Thyroid gland (tissue), 4 donors: ENCODE results near the gene NRROS. TPM values are rescaled to one million over a fixed set of nuclear protein-coding genes. Genes with fewer than 3 reads are reported as not detected.

Source experiments
- DNase-seq, 2 donors: peaks; one replicate each; pipeline ENCODE4 v3.0.0-alpha.2; 2019
- H3K27ac ChIP-seq, 3 donors: fragments of 200-600 bp; sonication (generic); 1 replicate in 2 of 3; 2 replicates in 1 of 3; pipeline ENCODE4 v1.5.1; 2016 to 2019; ENCODE audit warnings: mild to moderate bottlenecking in 1 of 3, moderate library complexity in 1 of 3
- H3K27me3 ChIP-seq: fragments of 200-600 bp; sonication (generic); one replicate; pipeline ENCODE4 v1.5.1; 2019
- H3K36me3 ChIP-seq, 2 donors: fragments of 200-600 bp; sonication (generic); one replicate each; pipeline ENCODE4 v1.5.1; 2016 to 2019
- H3K4me1 ChIP-seq, 2 donors: fragments of 200-600 bp; sonication (generic); one replicate each; pipeline ENCODE4 v1.5.1; 2017 to 2019
- H3K4me3 ChIP-seq, 3 donors: fragments of 200-600 bp; sonication (generic); replicated peaks in 1 of 3; 1 replicate in 2 of 3; 2 replicates in 1 of 3; pipeline ENCODE4 v1.5.1; 2016; ENCODE audit warnings: mild to moderate bottlenecking in 1 of 3
- H3K9me3 ChIP-seq: fragments of 200-600 bp; sonication (generic); one replicate; pipeline ENCODE4 v1.5.1; 2017
- CTCF ChIP-seq, 6 experiments: fragments of 200-600 bp in 3 of 6; fragments of 450-650 bp in 3 of 6; sonication (generic) in 3 of 6; IDR thresholded peaks; one replicate each; pipeline ENCODE4 v1.5.1; 2016 to 2019; ENCODE audit warnings: antibody characterized with exemption in 6 of 6, mild to moderate bottlenecking in 2 of 6, inconsistent platforms in 1 of 6, moderate library complexity in 1 of 6
- POLR2A ChIP-seq, 2 donors: fragments of 450-650 bp; IDR thresholded peaks; one replicate each; pipeline ENCODE4 v1.6.1; 2017; ENCODE audit warnings: antibody characterized with exemption in 2 of 2, mild to moderate bottlenecking in 2 of 2, moderate library complexity in 1 of 2
- WGBS, 2 donors: methylation state at CpG; one replicate each; pipeline ENCODE4 v1.1.5; 2017; 5-methylcytosine and 5-hydroxymethylcytosine counted together
- intact Hi-C: fragments of 100-400 bp; cut with DNase I; formaldehyde crosslinking; loops from one replicate; pipeline ENCODE4 v1.15.1; 2023
- total RNA-seq, 4 donors: library from RNA; depleted of rRNA; stranded (reverse); fragments of >200 nt; gene quantifications; one replicate each; pipeline ENCODE4 v1.2.3, GENCODE V29; 2016

NRROS gene
- total RNA-seq, 4 donors from 2014 or later = 1.2 to 3.9 (median 1.7) TPM

DNA sequence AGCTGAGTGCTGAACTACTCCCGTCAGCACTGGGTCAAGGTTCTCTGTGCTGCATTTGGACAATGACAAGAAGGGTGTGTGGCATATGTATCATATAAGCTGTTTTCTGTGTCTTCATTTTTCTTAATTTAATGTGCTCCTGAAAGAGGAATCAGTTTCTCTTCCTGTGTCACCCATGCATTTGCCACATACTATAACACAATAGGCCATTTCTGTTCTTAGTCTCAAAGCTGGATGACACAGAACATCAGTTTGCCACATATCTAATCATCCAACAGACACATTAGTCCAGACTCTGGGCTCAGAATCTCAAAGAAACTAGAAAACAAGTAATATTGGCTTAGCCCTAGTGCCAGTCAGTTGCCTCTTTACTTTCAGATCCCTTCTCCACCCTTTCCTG, 38.4 kb downstream of the NRROS start:
- no peaks in the 10 kb centered on the region for H3K9me3 ChIP-seq
- H3K27me3 ChIP-seq = no peaks in the 10 kb centered on the region
- H3K27ac ChIP-seq = no peak overlapping the region
- no peaks in the 10 kb centered on the region for H3K36me3 ChIP-seq
- no peak overlapping the region for H3K4me3 ChIP-seq
- H3K4me1 ChIP-seq = no peaks in the 10 kb centered on the region
- intact Hi-C loops = no loop called here
- DNase-seq = no peak
- 79 to 80% methylated on average over 1 of the region's 1 CpG for WGBS, 2 donors
- TF ChIP-seq POLR2A (IDR thresholded peaks at IDR 0.05) (no peak), CTCF (IDR thresholded peaks at IDR 0.05) (no peak)

DNA sequence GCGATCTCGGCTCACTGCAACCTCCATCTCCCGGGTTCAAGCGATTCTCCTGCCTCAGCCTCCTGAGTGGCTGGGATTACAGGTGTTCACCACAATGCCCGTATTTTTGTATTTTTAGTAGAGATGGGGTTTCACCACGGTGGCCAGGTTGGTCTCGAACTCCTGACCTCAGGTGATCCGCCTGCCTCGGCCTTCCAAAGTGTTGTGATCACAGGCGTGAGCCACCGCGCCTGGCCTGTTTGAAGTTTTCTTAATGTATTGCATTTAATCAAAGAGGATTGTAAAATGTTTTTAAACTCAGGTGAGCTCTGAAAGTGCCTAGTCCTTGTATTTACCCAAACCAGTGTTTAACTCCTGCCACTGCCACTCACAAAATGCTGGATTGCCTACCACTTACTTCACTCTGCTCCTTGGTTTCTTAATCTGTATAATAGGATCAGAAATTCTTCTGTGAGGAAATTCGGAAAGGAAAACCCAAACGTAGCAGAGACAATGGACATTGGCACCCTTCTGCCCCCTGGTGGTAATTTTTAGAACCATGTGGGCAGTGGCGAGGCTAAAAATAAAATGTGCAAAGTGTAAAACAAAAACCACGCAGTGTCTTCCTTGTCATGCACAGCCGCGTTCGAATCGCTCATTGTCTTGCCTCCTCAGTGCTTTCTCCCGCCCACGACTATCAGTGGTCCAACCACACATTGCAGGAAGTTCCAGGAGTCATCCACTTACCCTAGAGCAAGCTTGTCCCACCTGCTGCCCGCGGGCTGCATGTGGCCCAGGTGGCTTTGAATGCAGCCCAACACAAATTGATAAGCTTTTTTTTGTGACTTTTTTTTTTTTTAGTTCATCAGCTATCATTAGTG, 45.3 kb downstream of the NRROS start:
- H3K4me1 ChIP-seq = peaks cover 0 to 4% of the 10 kb centered on the region in 2 donors
- DNase-seq = peak; percentile 57 to 60
- H3K36me3 ChIP-seq = no peaks in the 10 kb centered on the region
- no peak overlapping the region for H3K27ac ChIP-seq
- no peaks in the 10 kb centered on the region for H3K9me3 ChIP-seq
- intact Hi-C loops = loop anchor here (2.0 kb wide), 1 partner anchor 76 kb away; no protein-coding TSS in a partner anchor
- H3K4me3 ChIP-seq = no peak overlapping the region
- no peaks in the 10 kb centered on the region for H3K27me3 ChIP-seq
- TF ChIP-seq POLR2A (IDR thresholded peaks at IDR 0.05) = no peak
- TF ChIP-seq CTCF (IDR thresholded peaks at IDR 0.05) = peak; percentile 64 to 92 (median 81)
- WGBS, 2 donors = 41 to 46% methylated on average over 24 of the region's 24 CpGs

GRCh38 chr3:196686436-196686835, 46.9 kb downstream of the NRROS start:
- Histone ChIP-seq H3K9me3 (no peaks in the 10 kb centered on the region), H3K4me3 (no peak overlapping the region), H3K4me1 (peaks cover 0 to 4% of the 10 kb centered on the region in 2 donors), H3K27me3 (no peaks in the 10 kb centered on the region), H3K36me3 (no peaks in the 10 kb centered on the region), H3K27ac (no peak overlapping the region)
- TF ChIP-seq CTCF (IDR thresholded peaks at IDR 0.05) (no peak), POLR2A (IDR thresholded peaks at IDR 0.05) (no peak)
- intact Hi-C loops = no loop called here
- DNase-seq = no peak
- WGBS, 2 donors = 78 to 80% methylated on average over 2 of the region's 2 CpGs

DNA sequence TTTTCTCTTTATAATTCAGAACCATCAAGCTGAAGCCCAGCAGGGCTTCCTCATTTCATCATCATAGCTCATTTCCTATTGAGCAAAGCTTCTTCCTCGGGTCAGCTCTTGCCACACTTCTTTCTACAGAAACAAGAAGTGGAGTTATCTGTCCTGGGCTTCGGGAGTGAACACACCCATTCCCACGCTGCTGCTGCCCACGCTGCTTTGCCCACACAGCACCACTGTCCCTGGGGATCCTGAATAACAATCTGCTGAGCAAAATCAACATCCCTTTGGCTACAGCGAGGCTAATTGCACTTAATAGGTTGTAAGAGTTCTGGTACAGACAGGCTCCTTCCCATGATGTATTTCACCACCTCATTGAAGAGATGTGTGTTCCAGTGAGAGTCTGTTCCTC, 48.9 kb downstream of the NRROS start:
- Histone ChIP-seq H3K4me1 (peaks cover 0 to 4% of the 10 kb centered on the region in 2 donors), H3K36me3 (no peaks in the 10 kb centered on the region), H3K27ac (peak overlapping the region in 1 of 3 donors; percentile 49), H3K9me3 (no peaks in the 10 kb centered on the region), H3K4me3 (no peak overlapping the region), H3K27me3 (no peaks in the 10 kb centered on the region)
- intact Hi-C loops = no loop called here
- TF ChIP-seq POLR2A (IDR thresholded peaks at IDR 0.05) (no peak), CTCF (IDR thresholded peaks at IDR 0.05) (no peak)
- 13 to 18% methylated on average over 5 of the region's 5 CpGs for WGBS, 2 donors
- peak; percentile 9 to 23 for DNase-seq

DNA sequence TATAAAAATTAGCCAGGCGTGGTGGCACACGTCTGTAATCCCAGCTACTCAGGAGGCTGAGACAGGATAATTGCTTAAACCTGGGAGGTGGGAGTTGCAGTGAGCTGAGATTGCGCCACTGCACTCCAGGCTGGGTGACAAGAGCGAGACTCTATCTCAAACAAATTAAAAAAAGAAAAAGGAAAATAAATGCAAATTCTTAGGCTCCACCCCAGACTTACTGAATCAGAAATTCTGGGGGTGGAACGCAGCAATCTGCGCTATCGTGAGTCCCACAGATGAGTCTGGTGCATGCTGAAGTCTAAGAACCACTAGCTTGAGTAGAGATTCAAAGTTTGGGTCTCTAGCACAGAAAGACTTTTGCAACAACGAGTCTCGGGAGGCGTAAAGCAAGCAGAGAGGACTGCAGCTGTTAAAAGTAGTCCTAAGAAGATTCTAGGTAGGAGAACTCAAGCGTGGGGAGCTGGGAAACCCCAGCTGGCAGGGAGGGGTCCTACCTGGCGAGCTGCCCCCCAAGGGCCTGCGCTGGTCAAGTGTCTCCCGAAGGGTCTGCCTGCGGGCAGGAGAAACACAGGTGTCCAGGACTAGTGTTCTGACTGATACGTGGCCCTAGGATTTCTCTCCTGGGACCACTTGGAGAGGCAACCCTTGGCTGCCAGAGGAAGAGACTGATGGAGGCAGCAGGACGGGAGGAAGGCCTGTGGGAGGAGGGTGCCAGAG, 50.6 kb downstream of the NRROS start:
- Histone ChIP-seq H3K27ac (no peak overlapping the region), H3K36me3 (no peaks in the 10 kb centered on the region), H3K9me3 (no peaks in the 10 kb centered on the region), H3K27me3 (no peaks in the 10 kb centered on the region), H3K4me3 (no peak overlapping the region), H3K4me1 (peaks cover 0 to 4% of the 10 kb centered on the region in 2 donors)
- 85 to 89% methylated on average over 17 of the region's 17 CpGs for WGBS, 2 donors
- no peak for DNase-seq
- TF ChIP-seq POLR2A (IDR thresholded peaks at IDR 0.05) (no peak), CTCF (IDR thresholded peaks at IDR 0.05) (no peak)
- intact Hi-C loops = no loop called here
